ENCODE data around the gene AFTPH.
A peak's percentile ranks its signal among the peaks of the same experiment; 100 is the strongest.

The AFTPH gene

DNA sequence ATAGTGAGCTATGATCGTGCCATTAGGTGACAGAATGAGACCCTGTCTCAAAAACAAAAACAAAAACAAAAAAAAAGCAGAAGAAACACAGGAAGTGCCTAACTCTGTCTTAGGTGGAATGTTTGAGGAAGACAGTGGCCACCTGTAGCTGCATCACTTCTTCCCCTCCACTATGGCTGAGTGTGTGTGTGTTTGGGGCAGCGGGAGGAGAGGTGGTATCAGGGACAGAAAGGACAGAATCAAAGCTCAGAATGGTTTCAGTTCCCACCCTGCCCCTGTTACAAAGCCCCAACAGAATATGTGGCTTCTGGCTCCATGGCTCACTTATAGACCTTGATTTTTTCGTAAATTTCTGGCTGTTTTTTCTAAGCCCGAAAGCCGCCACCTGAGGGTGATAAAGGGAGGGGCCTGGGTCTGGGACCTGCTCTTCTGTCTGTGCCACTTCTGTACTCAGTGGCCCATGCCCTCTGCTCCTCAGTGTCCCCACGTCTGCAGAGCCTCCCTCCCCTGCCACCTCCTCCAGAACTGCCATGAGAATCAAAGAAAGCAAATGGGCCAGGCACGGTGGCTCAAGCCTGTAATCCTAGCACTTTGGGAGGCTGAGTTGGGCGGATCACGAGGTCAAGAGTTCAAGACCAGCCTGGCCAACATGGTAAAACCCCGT lies 102.2 kb downstream of the AFTPH start:
- H3K4me1 Mint-ChIP-seq: peaks cover 26% of the 10 kb centered on the region
- H3K36me3 Mint-ChIP-seq: peaks cover 8% of the 10 kb centered on the region
- peak overlapping the region; percentile 49 for H3K27ac Mint-ChIP-seq
- no peak overlapping the region for H3K4me3 Mint-ChIP-seq
- ATAC-seq (ENCODE audit: low read depth) (peak; percentile 73), DNase-seq (ENCODE audit: low spot score in 2 of 2) (no peak)
- H3K9me3 Mint-ChIP-seq: no peaks in the 10 kb centered on the region
- H3K27me3 Mint-ChIP-seq: no peaks in the 10 kb centered on the region

GRCh38 chr2:64626963-64627760 lies 103.0 kb downstream of the AFTPH start:
- Mint-ChIP-seq H3K4me1 (peaks cover 26% of the 10 kb centered on the region), H3K36me3 (peaks cover 8% of the 10 kb centered on the region), H3K27me3 (no peaks in the 10 kb centered on the region), H3K27ac (no peak overlapping the region), H3K4me3 (no peak overlapping the region), H3K9me3 (no peaks in the 10 kb centered on the region)
- no peak for ATAC-seq (ENCODE audit: low read depth)
- no peak for DNase-seq (ENCODE audit: low spot score in 2 of 2)

DNA sequence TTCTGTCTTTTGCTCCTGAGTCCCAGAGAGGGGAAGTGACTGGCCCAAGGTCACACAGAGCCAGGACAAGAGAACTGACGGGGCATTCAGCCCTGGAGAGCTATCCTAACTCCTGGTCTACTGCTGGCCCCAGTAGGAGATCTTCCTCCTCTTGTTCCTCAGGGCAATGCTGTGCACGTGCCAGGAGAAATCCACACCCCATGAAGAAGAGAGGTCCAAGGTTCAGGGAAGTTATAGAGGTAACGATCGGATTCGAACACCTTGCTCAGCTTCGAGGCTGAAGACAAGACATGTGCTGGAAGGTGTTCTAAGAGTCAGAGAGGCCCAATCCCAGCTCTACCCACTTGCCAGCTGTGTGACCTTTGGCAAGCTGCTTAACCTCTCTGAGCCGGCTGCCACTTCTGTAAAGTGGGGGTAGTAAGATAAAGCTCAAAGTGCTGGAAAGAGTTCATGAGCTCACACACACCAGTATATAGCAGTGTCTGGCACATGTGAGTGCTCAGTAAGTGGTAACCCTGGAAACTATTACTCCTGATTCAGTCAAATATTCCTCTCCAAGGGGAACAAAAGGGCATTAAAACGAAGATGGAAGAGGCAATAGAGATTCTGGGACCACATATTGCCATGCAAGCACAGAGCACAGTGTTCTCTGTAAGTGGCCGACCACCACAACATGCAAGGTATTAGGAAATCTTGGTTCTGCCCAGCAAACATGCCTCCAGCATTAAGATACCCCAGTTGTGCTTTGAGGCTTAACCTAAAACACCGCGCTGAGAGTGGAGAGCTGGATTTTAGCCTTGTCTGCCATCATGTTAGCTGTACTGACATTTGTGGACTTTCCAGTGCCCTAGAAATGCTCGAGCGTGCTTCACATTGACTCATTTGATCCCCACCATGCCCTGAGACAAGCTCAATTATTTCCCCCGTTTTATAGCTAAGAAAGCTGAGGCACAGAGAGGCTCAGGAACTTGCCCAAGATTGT lies 104.0 kb downstream of the AFTPH start:
- peaks cover 27% of the 10 kb centered on the region for H3K4me1 Mint-ChIP-seq
- peak overlapping the region; percentile 82 for H3K27ac Mint-ChIP-seq
- DNase-seq (ENCODE audit: low spot score in 2 of 2) (no peak), ATAC-seq (ENCODE audit: low read depth) (no peak)
- H3K27me3 Mint-ChIP-seq: no peaks in the 10 kb centered on the region
- H3K36me3 Mint-ChIP-seq: peaks cover 10% of the 10 kb centered on the region
- H3K4me3 Mint-ChIP-seq: no peak overlapping the region
- no peaks in the 10 kb centered on the region for H3K9me3 Mint-ChIP-seq

DNA sequence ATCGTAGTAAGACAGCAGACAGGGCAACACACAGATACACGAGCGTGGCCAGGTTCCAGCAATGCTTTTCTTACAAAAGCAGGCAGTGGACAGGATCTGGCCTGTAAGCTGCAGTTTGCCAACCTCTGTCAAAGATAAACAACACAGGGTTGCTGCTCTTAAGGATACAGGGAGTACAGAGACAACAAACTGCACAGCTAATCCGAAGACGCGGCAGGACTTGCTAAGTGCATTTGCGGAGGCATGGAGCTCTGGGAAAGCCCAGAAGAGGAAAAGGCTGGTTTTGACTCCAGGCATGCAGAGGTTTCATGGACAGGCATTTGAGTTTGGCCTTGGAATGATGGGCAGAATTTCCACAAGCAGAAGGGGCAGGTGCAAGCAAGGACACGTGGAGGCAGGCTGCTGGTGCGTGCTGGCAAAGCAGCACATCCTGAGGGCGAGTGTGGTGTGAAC lies 105.2 kb downstream of the AFTPH start:
- Mint-ChIP-seq H3K27me3 (no peaks in the 10 kb centered on the region), H3K4me1 (peaks cover 33% of the 10 kb centered on the region), H3K4me3 (no peak overlapping the region), H3K27ac (peak overlapping the region; percentile 82), H3K36me3 (peaks cover 16% of the 10 kb centered on the region), H3K9me3 (no peaks in the 10 kb centered on the region)
- DNase-seq (ENCODE audit: low spot score in 2 of 2) (no peak), ATAC-seq (ENCODE audit: low read depth) (no peak)

GRCh38 chr2:64629875-64630274 lies 105.7 kb downstream of the AFTPH start:
- H3K27ac Mint-ChIP-seq: peak overlapping the region; percentile 90
- DNase-seq (ENCODE audit: low spot score in 2 of 2): no peak
- no peak overlapping the region for H3K4me3 Mint-ChIP-seq
- no peaks in the 10 kb centered on the region for H3K27me3 Mint-ChIP-seq
- no peak for ATAC-seq (ENCODE audit: low read depth)
- H3K4me1 Mint-ChIP-seq: peaks cover 34% of the 10 kb centered on the region
- peaks cover 17% of the 10 kb centered on the region for H3K36me3 Mint-ChIP-seq
- no peaks in the 10 kb centered on the region for H3K9me3 Mint-ChIP-seq

DNA sequence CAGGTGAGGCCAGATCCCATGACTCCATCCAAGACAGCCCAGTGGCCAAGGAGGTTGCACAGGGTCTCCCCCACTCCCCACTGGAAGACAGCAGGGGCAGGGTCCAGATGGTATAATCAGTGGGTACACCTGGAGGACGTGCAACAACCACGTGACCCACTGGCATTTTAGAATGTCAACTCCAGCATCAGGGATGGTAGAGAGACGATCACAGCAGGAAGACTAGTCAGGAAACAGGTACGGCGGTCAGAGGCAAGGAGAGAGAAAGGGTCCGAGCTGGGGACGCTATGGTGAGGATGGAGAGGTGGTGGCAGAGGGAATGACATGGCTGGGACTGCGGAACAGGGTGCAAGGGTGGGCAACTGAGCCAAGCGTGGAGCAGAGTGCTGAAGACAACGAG lies 106.6 kb downstream of the AFTPH start:
- no peaks in the 10 kb centered on the region for H3K27me3 Mint-ChIP-seq
- peaks cover 20% of the 10 kb centered on the region for H3K36me3 Mint-ChIP-seq
- peak overlapping the region; percentile 90 for H3K27ac Mint-ChIP-seq
- H3K4me3 Mint-ChIP-seq: no peak overlapping the region
- ATAC-seq (ENCODE audit: low read depth) (no peak), DNase-seq (ENCODE audit: low spot score in 2 of 2) (no peak)
- H3K4me1 Mint-ChIP-seq: peaks cover 35% of the 10 kb centered on the region
- H3K9me3 Mint-ChIP-seq: no peaks in the 10 kb centered on the region

DNA sequence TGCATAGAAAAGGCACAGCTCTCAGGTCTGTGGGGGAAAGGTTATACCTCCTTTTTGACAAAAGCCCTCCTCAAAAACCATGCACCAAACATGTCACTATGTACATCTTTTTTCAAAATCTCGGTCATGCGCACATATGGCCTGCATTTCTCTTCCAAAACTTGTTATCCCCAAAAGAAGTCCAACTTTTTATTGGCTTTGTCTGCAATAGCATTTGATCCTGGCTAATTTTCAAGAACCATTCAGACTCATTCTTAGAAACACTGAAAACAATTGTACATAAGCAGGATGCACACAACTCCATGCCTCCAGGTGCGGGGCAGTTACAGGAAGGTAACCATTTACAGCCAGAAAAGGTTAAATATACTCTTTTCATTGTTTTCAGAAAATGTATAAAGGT lies 107.6 kb downstream of the AFTPH start:
- Mint-ChIP-seq H3K27me3 (no peaks in the 10 kb centered on the region), H3K9me3 (no peaks in the 10 kb centered on the region), H3K4me3 (no peak overlapping the region), H3K36me3 (peaks cover 22% of the 10 kb centered on the region), H3K27ac (no peak overlapping the region), H3K4me1 (peaks cover 35% of the 10 kb centered on the region)
- no peak for DNase-seq (ENCODE audit: low spot score in 2 of 2)
- no peak for ATAC-seq (ENCODE audit: low read depth)

- Mint-ChIP-seq H3K9me3 (no peaks in the 10 kb centered on the region), H3K4me3 (no peak overlapping the region), H3K27ac (peak overlapping the region; percentile 68), H3K36me3 (peaks cover 22% of the 10 kb centered on the region), H3K4me1 (peaks cover 47% of the 10 kb centered on the region), H3K27me3 (no peaks in the 10 kb centered on the region)
- DNase-seq (ENCODE audit: low spot score in 2 of 2) (no peak), ATAC-seq (ENCODE audit: low read depth) (no peak)
These were observed 109.0 kb downstream of the AFTPH start for GRCh38 chr2:64632835-64633819.

DNA sequence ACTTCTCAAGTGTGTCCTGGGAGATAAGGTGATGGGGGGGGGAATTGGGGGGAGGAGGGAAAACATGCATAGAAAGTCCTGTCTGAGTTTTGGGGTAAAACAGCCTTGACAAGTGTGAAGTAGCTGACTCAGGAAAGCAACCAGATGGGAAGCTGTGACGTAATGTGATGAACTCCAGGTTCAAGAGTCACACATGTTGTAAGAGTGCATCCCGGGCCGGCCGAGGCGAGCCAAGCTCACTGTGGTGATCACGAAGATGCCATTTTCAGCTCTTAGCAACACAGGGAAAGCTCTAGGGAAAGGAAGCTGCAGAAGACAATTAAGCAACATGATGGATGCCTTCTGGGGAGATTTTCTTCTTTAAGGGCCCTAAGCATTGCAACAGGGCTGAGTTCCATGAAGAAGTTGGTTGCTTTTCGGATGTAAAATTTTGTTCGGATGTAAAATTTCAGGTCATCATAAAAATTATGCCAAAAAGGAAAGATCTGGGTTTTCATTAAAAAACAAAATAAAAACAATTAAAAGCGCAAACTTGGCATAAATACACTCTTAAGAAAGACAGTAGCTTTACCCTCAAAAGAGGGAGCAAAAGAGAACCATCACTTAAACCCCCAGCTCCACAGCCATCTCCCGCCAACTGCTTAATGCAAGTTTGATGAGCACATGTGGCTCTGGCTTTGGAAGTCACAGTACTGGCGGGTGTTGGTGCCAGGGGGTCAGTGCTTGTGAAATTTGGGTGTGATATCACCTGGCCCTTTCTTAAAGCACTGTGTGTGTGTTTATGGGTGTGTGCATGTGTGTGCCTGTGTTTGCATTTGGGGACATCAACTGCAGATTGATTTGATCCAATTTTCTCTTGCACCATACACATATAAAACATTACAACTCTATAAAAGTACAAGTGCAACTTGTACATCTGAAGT lies 110.5 kb downstream of the AFTPH start:
- no peak overlapping the region for H3K4me3 Mint-ChIP-seq
- ATAC-seq (ENCODE audit: low read depth): no peak
- peak overlapping the region; percentile 68 for H3K27ac Mint-ChIP-seq
- H3K36me3 Mint-ChIP-seq: peaks cover 22% of the 10 kb centered on the region
- H3K4me1 Mint-ChIP-seq: peaks cover 54% of the 10 kb centered on the region
- H3K9me3 Mint-ChIP-seq: no peaks in the 10 kb centered on the region
- no peak for DNase-seq (ENCODE audit: low spot score in 2 of 2)
- H3K27me3 Mint-ChIP-seq: no peaks in the 10 kb centered on the region

GRCh38 chr2:64635976-64636911 lies 112.1 kb downstream of the AFTPH start:
- peak overlapping the region; percentile 80 for H3K4me3 Mint-ChIP-seq
- H3K36me3 Mint-ChIP-seq: peaks cover 15% of the 10 kb centered on the region
- DNase-seq (ENCODE audit: low spot score in 2 of 2): no peak

GRCh38 chr2:64637000-64637635 lies 113.0 kb downstream of the AFTPH start:
- DNase-seq (ENCODE audit: low spot score in 2 of 2) (peak in 1 of 2 donors; percentile 54), ATAC-seq (ENCODE audit: low read depth) (peak; percentile 84)
- Mint-ChIP-seq H3K9me3 (no peaks in the 10 kb centered on the region), H3K4me1 (peaks cover 59% of the 10 kb centered on the region), H3K36me3 (peaks cover 17% of the 10 kb centered on the region), H3K27ac (peak overlapping the region; percentile 100), H3K27me3 (no peaks in the 10 kb centered on the region), H3K4me3 (peak overlapping the region; percentile 80)

More at GRCh38 chr2:64635976-64636911, 112.1 kb downstream of the AFTPH start:
- Mint-ChIP-seq H3K27ac (peak overlapping the region; percentile 100), H3K4me1 (peaks cover 55% of the 10 kb centered on the region), H3K9me3 (no peaks in the 10 kb centered on the region), H3K27me3 (no peaks in the 10 kb centered on the region)
- ATAC-seq (ENCODE audit: low read depth): peak; percentile 51
